B cell (primary cell): ENCODE data around the gene ADCK2.

ENCODE experiments used
- CTCF ChIP-seq: fragments of 200-600 bp; IDR thresholded peaks from one replicate; pipeline ENCODE4 v1.8.0; 2022; ENCODE audit warnings: antibody characterized with exemption, mild to moderate bottlenecking
- EZH2 ChIP-seq: IDR thresholded peaks from 2 replicates; pipeline ENCODE4 v1.6.1; 2012; ENCODE audit warnings: borderline replicate concordance, low read depth, mild to moderate bottlenecking, moderate library complexity, low read length; ENCODE audit not compliant: insufficient read depth, poor library complexity, severe bottlenecking

GRCh38 chr7:140724706-140725105, 52.0 kb downstream of the ADCK2 start:
- TF ChIP-seq EZH2 (no peak), CTCF (no peak)
